Activated T-cell treated with anti-CD3 and anti-CD28 coated beads, Interleukin-2, amount 50 U/mL, for 1 hour (primary cell): Measurements from ENCODE around the gene EPB41.
"Not testable (repeated sequence)": the region's sequence is repeated elsewhere in the genome, so short reads cannot be mapped to it uniquely, and the experiment has no call there.

Source experiments
- DNase-seq: peaks from one replicate; pipeline ENCODE4 v3.0.0-alpha.2; 2020

EPB41 gene

GRCh38 chr1:28983509-28984310 lies 69.3 kb downstream of the EPB41 start:
- DNase-seq: no peak

DNA sequence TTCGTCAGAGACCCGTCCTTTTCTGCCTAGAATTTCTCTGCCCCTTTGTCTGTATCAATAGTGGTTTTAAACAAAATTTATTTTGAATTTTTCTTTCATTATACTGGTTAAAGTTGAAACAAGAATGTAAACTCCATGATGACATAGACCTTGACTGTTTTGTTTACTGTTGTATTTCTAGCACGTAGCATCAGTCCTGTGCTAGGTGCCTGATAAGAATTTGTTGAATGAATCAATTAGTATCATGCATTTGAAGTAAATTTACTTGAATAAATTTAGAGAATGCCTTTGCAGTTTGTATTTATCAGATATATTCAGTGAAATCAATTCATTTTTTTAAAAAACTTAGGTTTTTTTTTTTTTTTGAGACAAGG lies 69.9 kb downstream of the EPB41 start:
- no peak for DNase-seq

DNA sequence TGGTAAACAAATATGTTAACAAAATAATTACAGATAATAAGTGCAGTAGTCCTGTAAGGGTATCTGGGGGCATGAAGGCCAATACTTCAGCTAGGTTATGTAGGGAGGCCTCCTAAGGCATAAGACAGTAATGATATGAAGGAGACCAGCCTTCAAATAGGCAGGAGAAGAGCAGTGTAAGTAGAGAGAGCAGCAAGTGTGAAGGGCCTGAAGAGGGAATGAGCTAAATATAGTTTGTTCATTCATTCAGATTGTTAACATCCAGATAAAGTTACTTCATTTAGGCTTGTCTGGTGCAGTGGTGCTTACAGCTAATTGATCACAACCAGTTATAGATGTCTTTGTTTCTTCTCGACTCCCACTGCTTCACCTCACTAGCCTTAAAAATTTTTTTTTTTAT lies 71.1 kb downstream of the EPB41 start:
- DNase-seq: no peak

GRCh38 chr1:28986306-28986910 lies 72.0 kb downstream of the EPB41 start:
- no peak for DNase-seq

DNA sequence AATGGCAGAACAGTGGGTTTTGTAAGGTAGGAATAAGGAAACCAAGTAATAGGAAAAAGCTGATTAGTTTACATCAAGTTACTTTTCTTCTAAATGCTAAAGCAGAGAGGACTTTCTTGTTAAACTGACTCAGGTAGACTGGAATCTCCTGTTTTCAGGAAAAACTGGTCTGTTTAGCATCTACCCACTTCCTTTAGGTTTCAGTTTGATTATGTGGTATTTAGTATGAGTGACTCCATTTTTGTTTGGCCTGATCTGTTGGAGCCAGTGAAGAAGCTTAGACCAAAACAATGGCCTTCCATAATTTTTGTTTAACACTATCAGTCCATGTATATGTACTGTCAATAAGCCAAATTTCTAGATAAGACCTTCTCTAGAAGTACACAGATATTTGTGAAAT lies 88.4 kb downstream of the EPB41 start:
- no peak for DNase-seq

DNA sequence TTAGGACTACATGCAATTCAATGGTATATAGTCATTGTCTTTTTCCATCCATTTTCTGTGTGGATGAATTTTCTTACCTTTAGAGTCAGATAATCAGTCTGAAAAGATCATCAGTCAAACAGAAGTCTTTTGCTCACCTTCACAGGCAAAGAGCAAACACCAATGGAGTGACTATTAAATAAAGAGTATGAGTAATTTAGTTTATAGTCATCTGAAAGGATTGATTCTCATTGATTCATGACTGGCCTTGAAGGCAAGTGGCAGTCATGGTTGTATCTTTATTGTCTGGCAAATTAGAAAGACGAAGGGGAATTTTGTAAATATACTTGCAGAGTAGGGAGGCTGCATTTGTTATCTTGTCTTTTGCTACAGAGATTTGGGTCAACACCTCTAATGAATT lies 89.9 kb downstream of the EPB41 start:
- DNase-seq: no peak

GRCh38 chr1:29004798-29005197 lies 90.4 kb downstream of the EPB41 start:
- DNase-seq: no peak

GRCh38 chr1:29011775-29012174 lies 97.4 kb downstream of the EPB41 start:
- no peak for DNase-seq

DNA sequence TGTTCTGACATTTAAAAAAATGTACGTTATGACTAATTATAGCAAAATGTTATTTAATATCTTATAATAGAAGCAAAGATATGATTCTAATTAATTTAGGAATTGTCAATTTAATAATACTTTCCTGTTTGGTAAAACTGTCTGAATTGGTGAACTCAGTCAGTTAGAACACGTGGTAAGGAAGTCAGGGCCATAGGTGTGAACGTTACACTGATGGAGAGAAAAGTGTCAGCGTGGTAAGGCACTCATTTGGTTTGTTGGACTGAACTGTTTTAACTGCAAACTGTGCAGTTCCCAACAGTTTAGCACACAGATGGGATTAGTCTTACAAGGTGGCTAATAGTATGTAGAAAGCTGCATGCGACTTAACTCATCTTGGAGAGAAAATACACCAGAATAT lies 102.9 kb downstream of the EPB41 start:
- DNase-seq: no peak

DNA sequence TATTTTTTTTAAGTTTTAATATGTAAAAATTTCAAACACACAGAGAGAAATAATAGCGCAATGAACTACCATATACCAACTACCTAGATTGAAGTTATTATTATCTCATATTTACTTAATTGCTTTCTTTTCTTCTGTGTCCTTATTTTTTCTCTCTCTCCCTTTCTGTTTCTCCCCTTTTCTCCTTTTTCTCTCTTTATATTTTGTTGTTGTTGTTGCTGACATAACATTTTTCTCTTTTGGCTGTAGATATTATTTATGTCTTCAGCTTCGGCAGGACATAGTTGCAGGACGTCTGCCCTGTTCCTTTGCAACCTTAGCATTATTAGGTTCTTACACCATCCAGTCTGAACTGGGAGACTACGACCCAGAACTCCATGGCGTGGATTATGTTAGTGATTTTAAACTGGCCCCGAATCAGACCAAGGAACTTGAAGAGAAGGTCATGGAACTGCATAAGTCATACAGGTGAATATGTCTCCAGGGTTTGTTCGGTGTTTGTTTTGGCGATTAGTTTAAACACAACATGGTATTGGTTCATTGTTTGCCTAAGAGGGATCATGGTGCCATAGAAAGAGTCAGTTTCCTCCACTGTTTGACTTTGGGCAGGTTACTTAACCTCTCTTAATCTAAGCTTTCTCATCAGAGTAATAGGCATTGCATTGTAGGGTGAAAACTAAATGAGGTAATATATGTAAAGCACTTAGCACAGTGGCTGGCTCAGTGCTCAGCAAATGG lies 103.8 kb downstream of the EPB41 start:
- no peak for DNase-seq

- no peak for DNase-seq
Measured at GRCh38 chr1:29022620-29023019, 108.3 kb downstream of the EPB41 start.

- no peak for DNase-seq
Measured at GRCh38 chr1:29029667-29030066, 115.3 kb downstream of the EPB41 start.

GRCh38 chr1:29032841-29033240 lies 118.5 kb downstream of the EPB41 start:
- no peak for DNase-seq

DNA sequence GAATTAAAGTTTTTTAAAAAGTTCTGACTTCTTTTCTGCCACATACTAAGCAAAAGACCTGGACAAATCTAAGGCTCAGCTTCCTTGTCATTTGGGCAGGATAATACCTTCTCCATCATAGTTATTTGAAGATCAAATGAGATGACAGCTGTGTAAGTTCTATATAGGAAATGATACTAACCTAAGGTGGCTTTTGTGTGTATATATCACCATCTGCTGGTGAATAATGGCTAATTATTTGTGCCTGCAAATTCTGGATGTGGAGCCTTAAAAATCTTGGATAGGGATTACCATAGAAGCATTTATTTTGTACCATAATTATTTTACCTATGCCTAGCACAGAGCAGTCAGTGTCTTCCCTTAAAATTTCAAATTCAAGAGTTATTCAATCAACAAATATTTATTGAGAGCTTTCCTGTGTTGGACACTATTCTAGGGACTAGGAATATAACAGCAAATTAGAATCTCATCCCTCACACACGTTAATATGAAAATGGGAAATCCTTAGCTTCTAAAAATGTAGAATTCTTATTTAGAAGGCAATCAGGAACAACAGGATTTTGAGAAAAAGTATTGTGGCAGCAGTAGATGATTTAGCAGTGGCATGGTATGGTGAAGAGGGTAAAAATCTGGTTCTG lies 119.6 kb downstream of the EPB41 start:
- no peak for DNase-seq

DNA sequence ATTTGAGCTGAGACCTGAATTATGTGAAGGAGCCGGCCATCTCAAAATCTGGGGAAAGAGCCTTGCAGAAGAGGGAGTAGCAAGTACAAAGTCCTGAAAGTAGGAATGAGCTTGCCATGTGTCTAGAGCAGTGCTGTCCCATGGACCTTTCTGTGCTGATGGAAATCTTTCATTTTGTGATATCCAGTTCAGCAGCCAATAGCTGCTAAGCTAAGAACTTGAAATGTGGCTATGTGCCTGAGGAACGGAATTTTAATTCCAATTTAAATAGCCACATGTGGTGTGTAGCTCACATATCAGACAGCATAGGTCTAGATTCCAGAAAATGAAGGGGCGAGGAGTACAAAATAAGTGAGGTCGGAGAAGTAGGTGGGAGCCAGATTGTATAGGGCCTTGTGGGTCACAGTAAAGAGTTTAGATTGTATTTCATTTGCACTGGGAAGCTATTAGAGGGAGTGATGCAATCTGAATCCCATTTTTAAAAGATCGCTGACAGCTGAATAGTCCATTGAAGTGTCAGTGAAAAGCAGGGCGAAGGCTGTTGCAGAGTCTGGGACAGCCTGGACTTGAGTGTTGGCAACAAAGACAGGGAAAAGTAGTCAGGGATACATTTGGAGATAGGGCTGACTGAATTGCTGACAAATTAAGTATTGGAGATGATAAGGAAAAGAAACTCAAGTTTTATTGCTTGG lies 129.1 kb downstream of the EPB41 start:
- no peak for DNase-seq

DNA sequence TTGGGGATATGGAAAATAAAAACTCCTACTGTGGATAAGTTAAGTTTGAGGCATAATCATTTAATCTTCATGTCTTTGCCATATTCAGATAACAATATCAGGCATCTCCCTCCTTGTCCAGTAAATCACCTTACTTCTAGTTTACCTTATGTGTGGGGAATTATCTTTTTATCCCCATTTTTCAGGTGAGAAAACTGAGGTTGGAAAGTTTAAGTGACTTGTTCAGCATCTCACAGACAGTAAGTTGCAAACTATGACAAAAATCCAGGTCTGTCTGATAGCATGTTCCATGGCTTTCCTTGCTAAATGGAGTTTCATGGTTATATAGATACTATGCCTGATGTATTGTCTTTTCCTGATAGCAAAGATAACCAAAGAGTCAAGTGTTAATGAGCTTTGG lies 129.6 kb downstream of the EPB41 start:
- no peak for DNase-seq

DNA sequence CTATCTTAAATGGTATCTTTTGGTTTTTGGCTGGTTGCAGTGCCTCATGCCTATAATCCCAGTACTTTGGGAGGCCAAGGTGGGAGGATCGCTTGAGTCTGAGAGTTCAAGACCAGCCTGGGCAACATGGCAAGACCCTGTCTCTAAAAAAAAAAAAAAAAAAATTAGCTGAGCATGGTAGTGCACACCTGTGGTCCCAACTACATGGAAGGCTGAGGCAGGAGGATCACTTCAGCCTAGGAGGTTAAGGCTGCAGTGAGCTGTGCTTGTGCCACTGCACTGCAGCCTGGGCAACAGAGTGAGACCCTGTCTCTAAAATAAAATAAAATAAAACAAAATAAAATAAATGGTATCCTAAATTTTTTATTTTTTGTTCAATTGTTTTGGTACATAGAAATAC lies 131.3 kb downstream of the EPB41 start:
- DNase-seq: not testable (repeated sequence)

GRCh38 chr1:29047142-29047541 lies 132.8 kb downstream of the EPB41 start:
- no peak for DNase-seq

DNA sequence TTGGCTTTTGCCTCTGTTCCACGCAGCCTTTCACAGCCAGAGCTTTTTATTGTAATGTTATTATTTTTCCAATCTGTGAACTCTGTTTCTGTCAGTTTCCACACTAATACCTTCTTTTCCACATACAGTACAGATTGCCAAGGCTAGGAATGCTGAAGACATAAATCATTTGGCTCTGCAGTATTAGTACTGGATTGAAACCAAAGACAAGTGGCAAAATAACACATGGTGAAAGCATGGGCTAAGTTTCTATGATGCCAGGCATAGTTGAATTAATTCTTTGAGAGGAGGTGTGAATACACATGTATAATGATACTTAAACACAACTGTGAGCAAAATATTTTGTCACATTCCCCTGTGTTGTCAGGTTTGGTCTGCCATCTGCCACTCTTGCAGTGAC lies 135.8 kb downstream of the EPB41 start:
- DNase-seq: no peak

DNA sequence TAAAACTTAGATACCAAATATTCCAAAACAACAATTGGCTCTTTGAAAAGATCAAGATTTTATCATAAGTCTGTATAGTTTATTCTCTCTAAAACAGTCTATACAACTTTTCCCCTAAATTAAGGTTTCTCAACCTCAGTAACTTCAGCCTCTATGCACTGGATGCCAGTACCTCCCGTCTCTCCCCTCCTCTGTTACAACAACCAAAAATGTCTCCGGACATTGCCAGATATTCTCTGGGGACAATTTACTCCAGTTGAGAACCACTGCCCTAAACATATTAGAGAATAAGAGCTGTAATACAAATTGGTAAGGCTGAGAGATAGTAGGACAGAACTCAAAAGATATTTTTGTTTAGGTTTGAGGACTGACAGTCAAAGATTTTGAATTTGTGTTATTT lies 137.7 kb downstream of the EPB41 start:
- DNase-seq: no peak

DNA sequence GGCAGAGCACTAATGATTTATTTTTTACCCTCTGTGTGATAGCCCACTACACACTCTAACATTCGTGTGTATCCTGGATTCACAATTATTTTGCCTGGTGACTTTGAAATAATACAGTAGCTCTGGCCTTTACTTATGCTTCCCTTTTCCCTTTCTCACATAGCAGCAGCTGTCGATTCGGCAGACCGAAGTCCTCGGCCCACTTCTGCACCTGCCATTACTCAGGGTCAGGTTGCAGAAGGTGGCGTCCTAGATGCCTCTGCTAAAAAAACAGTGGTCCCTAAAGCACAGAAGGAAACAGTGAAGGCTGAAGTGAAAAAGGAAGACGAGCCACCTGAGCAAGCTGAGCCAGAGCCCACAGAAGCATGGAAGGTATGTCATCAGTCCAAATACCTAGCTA lies 138.6 kb downstream of the EPB41 start:
- no peak for DNase-seq

GRCh38 chr1:29055160-29055559 lies 140.8 kb downstream of the EPB41 start:
- no peak for DNase-seq

DNA sequence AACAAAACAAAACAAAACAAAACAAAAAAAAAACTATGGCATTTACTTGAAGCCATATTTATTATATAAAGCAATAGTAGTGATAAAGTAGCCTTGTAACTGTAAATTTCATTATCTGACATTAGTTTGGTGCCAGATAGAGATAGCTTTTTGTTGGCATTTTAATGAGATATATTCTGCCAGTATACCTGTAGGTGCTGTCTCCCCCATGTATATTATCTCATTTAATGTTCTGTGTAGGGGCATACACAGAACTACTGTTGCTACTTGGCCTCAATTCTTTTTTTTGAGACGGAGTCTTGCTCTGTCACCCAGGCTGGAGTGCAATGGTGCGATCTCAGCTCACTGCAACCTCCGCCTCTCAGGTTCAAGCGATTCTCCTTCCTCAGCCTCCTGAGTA lies 141.9 kb downstream of the EPB41 start:
- no peak for DNase-seq
